HepG2 (cell line): ENCODE data around the gene KANK4. TPM values are rescaled to one million over a fixed set of nuclear protein-coding genes. Genes with fewer than 3 reads are reported as not detected.

Experiments used
- ARID2 ChIP-seq: sonication (generic); formaldehyde crosslinking; IDR thresholded peaks from 2 replicates; pipeline ENCODE4 v1.8.1; 2022; ENCODE audit warnings: mild to moderate bottlenecking, missing genetic modification reagents, borderline replicate concordance
- CREB1 ChIP-seq, 2 experiments: fragments of 450-650 bp in 1 of 2; IDR thresholded peaks; 2 replicates each; pipeline ENCODE4 v1.6.1; 2016 to 2017; ENCODE audit warnings: control low read depth in 1 of 2, mild to moderate bottlenecking in 1 of 2, missing compliant biosample characterization in 1 of 2, missing genetic modification characterization in 1 of 2
- FOXM1 ChIP-seq: sonication (generic); formaldehyde crosslinking; IDR thresholded peaks from 2 replicates; pipeline ENCODE4 v1.5.0; 2020; ENCODE audit warnings: missing genetic modification reagents
- NFIB ChIP-seq: sonication (generic); formaldehyde crosslinking; IDR thresholded peaks from 2 replicates; pipeline ENCODE4 v1.9.0; 2021; ENCODE audit warnings: missing genetic modification reagents, mild to moderate bottlenecking, borderline replicate concordance
- NR2C2 ChIP-seq: sonication (generic); formaldehyde crosslinking; IDR thresholded peaks from 2 replicates; pipeline ENCODE4 v1.4.0; 2020; ENCODE audit warnings: missing genetic modification reagents, mild to moderate bottlenecking, moderate library complexity, borderline replicate concordance
- PHF21A ChIP-seq: sonication (generic); formaldehyde crosslinking; IDR thresholded peaks from 2 replicates; pipeline ENCODE4 v1.5.0; 2020; ENCODE audit warnings: mild to moderate bottlenecking, missing genetic modification reagents
- RFXANK ChIP-seq: IDR thresholded peaks from 2 replicates; pipeline ENCODE4 v1.6.1; 2016
- RXRB ChIP-seq: IDR thresholded peaks from 2 replicates; pipeline ENCODE4 v1.6.1; 2016; ENCODE audit warnings: borderline replicate concordance, missing genetic modification reagents, missing compliant biosample characterization
- ZNF136 ChIP-seq: sonication (generic); formaldehyde crosslinking; IDR thresholded peaks from 2 replicates; pipeline ENCODE4 v1.8.1; 2022; ENCODE audit warnings: low read depth, mild to moderate bottlenecking, moderate library complexity, missing genetic modification reagents
- ZNF432 ChIP-seq: sonication (generic); formaldehyde crosslinking; IDR thresholded peaks from 2 replicates; pipeline ENCODE4 v1.5.0; 2020; ENCODE audit warnings: missing genetic modification reagents, mild to moderate bottlenecking, borderline replicate concordance
- ZNF772 ChIP-seq: sonication (generic); formaldehyde crosslinking; IDR thresholded peaks from 2 replicates; pipeline ENCODE4 v1.5.0; 2020; ENCODE audit warnings: mild to moderate bottlenecking, missing genetic modification reagents
- polyA plus RNA-seq, 8 experiments: library from polyadenylated mRNA; depleted of rRNA in 3 of 8; stranded (reverse) in 7 of 8; unstranded in 1 of 8; fragments of >200 nt; fragmentation: Illumina TruSeq in 4 of 8; extraction: Trizol in 4 of 8; gene quantifications; 2 replicates each; pipeline versions ENCODE4 v1.2.1 to v1.2.3, GENCODE V29; 2011 to 2016; ENCODE audit warnings: low read depth in 4 of 8, missing spikeins in 1 of 8, mixed read lengths in 1 of 8; ENCODE audit not compliant: insufficient read depth in 1 of 8
- total RNA-seq, 5 experiments: library from RNA; depleted of rRNA; stranded (reverse); fragments of >200 nt; fragmentation: Illumina TruSeq; extraction: Trizol; gene quantifications; 2 replicates each; pipeline ENCODE4 v1.2.3, GENCODE V29; 2016; ENCODE audit warnings: low read depth in 1 of 5
- TF ChIP-seq, protein P1 (sequence below), 2 experiments: sonication (generic) in 1 of 2; formaldehyde crosslinking in 1 of 2; IDR thresholded peaks; 2 replicates each; pipeline versions ENCODE4 v1.5.1 to v1.6.1; 2011 to 2020; ENCODE audit warnings: borderline replicate concordance in 1 of 2, low read depth in 1 of 2, low read length in 1 of 2, mild to moderate bottlenecking in 1 of 2, missing genetic modification reagents in 1 of 2, moderate library complexity in 1 of 2
- TF ChIP-seq, protein P2 (sequence below): sonication (generic); formaldehyde crosslinking; IDR thresholded peaks from 2 replicates; pipeline ENCODE4 v1.4.0; 2020; ENCODE audit warnings: missing genetic modification reagents
- TF ChIP-seq, protein P3 (sequence below): sonication (generic); IDR thresholded peaks from 2 replicates; pipeline ENCODE4 v1.6.1; 2016; ENCODE audit warnings: low read depth, borderline replicate concordance
- TF ChIP-seq, protein P4 (sequence below): sonication (generic); formaldehyde crosslinking; IDR thresholded peaks from 2 replicates; pipeline ENCODE4 v1.4.0; 2020; ENCODE audit warnings: mild to moderate bottlenecking, missing genetic modification reagents, borderline replicate concordance

Gene KANK4
- total and polyA plus RNA-seq, 2 of the 13 experiments (the other 11 are each of a cell fraction or from before 2014, with no cell fraction given): 16.1 to 25.7 TPM

DNA sequence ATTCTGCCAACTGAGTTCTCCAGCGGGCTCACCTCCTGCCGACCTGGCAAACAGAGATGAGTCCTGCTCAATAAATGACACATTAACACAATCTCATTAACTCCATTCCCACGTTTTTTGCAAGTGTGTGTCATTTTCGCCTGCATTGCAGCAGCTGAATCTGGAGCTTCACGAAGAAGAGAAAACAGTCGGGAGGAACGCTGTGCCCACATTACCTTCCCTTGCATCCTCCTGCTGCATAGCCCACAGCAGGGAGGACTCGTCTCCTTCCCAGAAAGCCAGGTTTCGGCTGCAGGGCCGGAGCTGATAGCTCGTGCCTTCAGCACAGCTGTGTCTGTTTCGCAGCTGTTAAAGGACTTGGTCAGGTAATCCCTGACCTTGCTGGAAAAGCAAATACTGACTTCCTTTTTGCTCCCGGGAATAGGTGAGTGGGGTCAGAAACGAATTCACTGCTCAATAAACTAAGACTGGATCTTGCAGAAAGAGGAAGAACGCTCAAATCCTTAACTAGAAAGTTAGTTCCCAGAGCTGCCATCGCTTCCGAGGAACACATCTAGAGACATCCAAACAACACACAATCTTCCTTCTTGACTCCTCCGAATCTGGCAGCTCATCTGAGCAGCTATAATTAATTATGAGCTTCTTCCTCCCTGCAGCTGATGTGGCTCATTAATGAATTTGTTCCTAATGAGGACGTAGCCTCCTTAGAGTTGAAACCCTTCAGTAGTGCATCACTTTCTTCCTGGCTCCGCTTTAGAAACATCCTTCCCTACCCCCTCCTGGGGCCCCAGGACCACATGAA lies 33.0 kb downstream of the KANK4 start (continued):
- TF ChIP-seq, protein P1, sequence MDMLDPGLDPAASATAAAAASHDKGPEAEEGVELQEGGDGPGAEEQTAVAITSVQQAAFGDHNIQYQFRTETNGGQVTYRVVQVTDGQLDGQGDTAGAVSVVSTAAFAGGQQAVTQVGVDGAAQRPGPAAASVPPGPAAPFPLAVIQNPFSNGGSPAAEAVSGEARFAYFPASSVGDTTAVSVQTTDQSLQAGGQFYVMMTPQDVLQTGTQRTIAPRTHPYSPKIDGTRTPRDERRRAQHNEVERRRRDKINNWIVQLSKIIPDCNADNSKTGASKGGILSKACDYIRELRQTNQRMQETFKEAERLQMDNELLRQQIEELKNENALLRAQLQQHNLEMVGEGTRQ (IDR thresholded peaks at IDR 0.05; ENCODE audit: low read depth, low read length): peak; percentile 52; the same call in 1 of the 2 replicates
- TF ChIP-seq, protein P1 (CRISPR knock-in tag; IDR thresholded peaks at IDR 0.05; ENCODE audit: borderline replicate concordance): peak; percentile 55; the same call in 1 of the 2 replicates
- TF ChIP-seq, protein P2, sequence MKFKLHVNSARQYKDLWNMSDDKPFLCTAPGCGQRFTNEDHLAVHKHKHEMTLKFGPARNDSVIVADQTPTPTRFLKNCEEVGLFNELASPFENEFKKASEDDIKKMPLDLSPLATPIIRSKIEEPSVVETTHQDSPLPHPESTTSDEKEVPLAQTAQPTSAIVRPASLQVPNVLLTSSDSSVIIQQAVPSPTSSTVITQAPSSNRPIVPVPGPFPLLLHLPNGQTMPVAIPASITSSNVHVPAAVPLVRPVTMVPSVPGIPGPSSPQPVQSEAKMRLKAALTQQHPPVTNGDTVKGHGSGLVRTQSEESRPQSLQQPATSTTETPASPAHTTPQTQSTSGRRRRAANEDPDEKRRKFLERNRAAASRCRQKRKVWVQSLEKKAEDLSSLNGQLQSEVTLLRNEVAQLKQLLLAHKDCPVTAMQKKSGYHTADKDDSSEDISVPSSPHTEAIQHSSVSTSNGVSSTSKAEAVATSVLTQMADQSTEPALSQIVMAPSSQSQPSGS (CRISPR knock-in tag): 0 out of 2 replicates have a peak, but pooled peaks have one; percentile 32
- no peak for TF ChIP-seq CREB1 (IDR thresholded peaks at IDR 0.05)
- peak; percentile 23; the same call in 1 of the 2 replicates for TF ChIP-seq CREB1 (CRISPR knock-in tag; IDR thresholded peaks at IDR 0.05)
- TF ChIP-seq RFXANK (CRISPR knock-in tag): no peak
- TF ChIP-seq ARID2 (CRISPR knock-in tag): no peak
- no peak for TF ChIP-seq FOXM1
- TF ChIP-seq RXRB (CRISPR knock-in tag): peak; percentile 55; the same call in 1 of the 2 replicates
- TF ChIP-seq, protein P3, sequence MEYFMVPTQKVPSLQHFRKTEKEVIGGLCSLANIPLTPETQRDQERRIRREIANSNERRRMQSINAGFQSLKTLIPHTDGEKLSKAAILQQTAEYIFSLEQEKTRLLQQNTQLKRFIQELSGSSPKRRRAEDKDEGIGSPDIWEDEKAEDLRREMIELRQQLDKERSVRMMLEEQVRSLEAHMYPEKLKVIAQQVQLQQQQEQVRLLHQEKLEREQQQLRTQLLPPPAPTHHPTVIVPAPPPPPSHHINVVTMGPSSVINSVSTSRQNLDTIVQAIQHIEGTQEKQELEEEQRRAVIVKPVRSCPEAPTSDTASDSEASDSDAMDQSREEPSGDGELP: peak; percentile 87; the same call in 1 of the 2 replicates
- TF ChIP-seq ZNF432: no peak
- TF ChIP-seq, protein P4, sequence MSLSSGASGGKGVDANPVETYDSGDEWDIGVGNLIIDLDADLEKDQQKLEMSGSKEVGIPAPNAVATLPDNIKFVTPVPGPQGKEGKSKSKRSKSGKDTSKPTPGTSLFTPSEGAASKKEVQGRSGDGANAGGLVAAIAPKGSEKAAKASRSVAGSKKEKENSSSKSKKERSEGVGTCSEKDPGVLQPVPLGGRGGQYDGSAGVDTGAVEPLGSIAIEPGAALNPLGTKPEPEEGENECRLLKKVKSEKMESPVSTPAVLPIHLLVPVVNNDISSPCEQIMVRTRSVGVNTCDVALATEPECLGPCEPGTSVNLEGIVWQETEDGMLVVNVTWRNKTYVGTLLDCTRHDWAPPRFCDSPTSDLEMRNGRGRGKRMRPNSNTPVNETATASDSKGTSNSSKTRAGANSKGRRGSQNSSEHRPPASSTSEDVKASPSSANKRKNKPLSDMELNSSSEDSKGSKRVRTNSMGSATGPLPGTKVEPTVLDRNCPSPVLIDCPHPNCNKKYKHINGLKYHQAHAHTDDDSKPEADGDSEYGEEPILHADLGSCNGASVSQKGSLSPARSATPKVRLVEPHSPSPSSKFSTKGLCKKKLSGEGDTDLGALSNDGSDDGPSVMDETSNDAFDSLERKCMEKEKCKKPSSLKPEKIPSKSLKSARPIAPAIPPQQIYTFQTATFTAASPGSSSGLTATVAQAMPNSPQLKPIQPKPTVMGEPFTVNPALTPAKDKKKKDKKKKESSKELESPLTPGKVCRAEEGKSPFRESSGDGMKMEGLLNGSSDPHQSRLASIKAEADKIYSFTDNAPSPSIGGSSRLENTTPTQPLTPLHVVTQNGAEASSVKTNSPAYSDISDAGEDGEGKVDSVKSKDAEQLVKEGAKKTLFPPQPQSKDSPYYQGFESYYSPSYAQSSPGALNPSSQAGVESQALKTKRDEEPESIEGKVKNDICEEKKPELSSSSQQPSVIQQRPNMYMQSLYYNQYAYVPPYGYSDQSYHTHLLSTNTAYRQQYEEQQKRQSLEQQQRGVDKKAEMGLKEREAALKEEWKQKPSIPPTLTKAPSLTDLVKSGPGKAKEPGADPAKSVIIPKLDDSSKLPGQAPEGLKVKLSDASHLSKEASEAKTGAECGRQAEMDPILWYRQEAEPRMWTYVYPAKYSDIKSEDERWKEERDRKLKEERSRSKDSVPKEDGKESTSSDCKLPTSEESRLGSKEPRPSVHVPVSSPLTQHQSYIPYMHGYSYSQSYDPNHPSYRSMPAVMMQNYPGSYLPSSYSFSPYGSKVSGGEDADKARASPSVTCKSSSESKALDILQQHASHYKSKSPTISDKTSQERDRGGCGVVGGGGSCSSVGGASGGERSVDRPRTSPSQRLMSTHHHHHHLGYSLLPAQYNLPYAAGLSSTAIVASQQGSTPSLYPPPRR (CRISPR knock-in tag): 0 out of 2 replicates have a peak, but pooled peaks have one; percentile 49
- TF ChIP-seq NFIB (CRISPR knock-in tag): no peak
- no peak for TF ChIP-seq ZNF136 (CRISPR knock-in tag)
- 0 out of 2 replicates have a peak, but pooled peaks have one; percentile 34 for TF ChIP-seq NR2C2 (CRISPR knock-in tag)
- TF ChIP-seq PHF21A (CRISPR knock-in tag): 0 out of 2 replicates have a peak, but pooled peaks have one; percentile 53
- 0 out of 2 replicates have a peak, but pooled peaks have one; percentile 10 for TF ChIP-seq ZNF772 (CRISPR knock-in tag)
